SHP77 (cell line): ENCODE data around the gene SHC1.

ENCODE experiments used
- DNase-seq, 2 experiments: peaks; one replicate each; lab custom pipeline; 2025; lab: John Stamatoyannopoulos, UW

SHC1 gene

DNA sequence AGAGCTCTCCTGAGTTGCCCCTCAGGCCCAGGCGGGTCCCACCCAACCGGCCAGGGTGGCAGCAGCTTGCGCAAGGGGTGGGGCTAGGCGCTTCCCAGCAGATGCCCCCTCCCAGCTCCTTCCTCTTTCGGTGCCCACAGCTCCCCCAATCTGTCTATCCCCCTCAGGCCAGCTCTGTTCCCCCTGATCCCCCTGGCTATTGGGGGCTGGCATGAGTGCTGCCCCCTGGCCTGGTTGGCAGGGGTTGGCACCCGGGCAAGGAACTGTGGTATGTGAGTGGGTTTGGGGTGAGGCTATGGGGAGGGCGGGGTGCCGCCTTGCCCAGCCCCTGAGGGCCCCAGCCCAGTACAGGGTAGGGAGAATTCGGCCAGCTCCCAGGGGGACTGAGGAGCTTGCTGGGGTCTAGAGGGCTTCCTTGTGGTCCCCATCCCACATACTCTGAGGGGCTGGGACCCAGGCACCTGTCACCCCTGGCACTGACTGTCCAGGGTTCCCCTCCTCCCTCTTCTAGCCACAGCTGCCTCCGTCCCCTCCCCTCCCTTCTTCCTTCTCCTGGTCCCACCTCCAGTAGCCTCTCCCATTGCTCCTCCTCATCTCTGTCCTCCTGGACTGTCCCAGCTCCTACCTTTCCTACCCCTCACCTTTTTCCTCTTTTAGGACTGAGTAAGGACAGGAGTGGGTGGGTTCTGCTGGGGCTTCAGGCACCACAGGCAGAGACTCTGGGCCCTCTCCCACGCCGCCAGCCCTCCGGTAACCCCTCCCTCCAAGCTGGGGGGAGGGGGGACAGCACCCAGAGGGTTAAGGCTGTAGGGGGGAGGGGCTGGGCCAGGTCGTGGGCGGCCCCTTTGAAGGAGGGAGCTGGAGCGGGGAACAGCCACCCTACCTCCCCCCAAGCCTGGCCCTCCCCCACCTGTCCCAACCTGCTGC is 37.7 kb upstream of the SHC1 start:
- DNase-seq, result no peak

DNA sequence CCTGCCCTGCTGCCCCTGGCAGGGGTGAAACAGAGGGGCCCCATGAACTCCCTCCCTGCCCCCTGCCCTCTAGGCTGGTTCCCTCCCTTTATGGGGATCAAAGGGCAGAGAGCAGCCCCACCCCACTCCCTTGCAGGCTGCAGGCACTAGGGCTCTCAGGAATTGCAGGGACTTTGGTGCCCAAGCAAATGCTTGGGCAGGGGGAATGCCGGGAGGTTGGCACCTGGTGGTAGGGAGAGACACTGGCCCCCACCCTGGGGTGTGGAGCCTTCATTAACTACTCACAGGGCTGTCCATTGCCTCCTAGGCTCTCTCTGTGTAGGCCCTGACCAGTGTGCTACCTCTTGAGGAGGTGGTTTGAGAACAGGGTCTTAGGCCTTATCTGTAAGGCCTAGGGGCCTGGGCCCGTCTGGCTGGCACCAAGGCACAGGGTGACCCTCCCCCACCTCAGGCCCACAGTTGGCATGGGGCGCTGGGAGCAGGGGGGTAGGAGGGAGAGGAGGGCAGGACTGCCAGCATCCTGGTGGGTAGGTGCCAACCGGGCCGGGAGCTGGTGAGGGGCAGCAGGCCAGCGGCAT is 36.8 kb upstream of the SHC1 start:
- no peak for DNase-seq

DNA sequence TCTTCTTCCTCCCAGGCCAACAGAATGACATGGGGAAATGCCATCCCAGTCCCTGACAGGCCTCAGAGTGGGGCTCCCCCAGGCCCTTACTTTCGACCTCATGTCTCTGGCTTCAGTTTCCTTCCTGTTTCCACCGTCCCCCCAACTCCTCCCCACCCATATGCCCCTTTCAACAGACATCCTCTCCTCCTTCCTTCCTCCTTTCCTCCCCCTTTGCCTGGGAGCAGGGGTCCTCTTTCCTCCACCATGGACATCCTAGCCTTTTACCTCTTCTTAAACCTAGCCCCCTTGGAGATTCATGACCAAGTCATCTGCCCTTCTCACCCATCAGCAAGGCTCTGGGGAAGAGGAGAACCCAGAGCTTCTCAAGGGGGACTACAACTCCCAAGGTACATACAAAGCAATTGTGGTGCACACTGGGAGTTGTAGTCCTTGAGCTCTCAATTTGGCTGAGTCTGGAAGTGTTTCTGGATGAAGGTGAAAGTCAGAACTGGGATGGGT is 36.1 kb upstream of the SHC1 start:
- DNase-seq, result peak; percentile 12 to 47

DNA sequence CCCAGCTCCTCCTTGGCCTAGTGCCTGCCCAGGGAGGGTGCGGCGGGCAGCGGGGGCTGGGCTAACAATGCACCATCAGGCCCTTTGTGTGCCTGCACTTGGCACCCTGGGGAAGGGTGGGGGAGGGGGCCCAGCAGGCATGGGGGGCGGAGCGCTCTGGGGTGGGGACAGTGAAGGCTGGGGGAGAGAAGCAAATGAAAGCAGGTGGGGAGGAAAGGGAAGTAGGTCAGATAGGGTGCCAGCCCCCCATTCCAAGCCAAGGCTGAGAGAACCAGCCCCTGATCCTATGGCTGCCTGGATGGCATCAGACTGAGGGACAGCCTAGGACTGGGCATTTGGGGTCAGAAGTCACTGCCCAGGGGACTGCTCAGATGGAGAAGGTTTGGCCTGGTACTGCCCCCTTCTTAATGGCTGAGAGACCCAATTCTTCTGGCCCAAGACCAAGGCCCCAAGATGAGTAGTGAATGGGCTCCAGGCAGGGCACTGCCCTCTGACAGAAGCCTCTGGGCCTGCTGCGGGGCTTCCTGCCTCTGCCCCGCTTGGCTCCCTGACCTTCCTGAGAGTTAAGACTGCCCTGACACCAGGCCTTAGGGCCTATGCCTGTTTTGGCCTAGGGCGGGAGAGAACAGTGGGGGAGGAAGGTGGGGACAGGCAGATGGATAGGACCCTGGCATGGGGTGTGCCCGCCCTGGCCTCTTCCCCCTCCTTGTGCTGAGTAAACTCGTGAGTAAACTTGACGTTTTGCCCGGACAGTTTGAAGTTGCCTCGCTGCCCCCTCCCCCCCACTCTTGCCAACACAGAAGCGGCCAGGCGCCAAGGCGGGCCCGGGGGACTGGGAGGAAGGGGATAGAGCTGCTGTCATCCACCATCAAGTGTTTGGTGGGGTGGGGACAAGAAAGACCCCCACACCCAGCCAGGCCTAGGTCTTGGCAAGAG is 34.8 kb upstream of the SHC1 start:
- DNase-seq, result no peak

DNA sequence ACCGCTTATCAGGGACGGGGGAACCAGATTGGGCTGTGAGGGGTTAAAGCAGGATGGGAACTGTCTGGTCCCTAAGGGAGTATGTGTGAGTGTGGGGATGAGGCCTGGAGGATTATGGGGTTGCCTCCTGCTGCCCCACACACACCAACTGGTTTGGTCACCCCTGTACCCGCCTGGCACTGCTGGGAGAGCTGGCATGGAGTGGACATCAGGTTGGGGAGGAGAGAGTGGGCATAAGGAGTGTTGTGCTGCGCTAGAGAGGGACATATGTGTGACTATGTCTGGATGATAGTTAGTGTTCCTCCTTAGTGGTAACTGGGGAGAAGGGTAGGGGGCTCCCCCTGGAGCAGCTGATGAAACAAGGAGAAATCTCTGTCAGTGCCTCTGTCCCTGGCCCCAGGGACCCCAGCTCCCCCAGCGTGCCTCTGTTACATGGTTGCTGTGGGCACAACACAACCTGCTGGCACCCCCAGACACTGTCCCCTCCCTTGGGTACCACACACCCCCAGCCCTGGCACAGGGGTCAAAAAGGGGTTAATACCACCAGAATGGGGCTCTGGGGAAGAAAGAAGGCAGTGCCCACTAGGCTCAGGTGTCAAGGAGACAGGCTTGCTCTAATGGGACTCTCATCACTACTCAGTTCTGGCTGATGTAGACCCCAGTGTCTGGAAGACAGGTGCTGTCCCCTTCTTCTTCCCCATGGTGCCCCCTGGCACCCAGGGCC is 34.0 kb upstream of the SHC1 start:
- DNase-seq, result no peak

DNA sequence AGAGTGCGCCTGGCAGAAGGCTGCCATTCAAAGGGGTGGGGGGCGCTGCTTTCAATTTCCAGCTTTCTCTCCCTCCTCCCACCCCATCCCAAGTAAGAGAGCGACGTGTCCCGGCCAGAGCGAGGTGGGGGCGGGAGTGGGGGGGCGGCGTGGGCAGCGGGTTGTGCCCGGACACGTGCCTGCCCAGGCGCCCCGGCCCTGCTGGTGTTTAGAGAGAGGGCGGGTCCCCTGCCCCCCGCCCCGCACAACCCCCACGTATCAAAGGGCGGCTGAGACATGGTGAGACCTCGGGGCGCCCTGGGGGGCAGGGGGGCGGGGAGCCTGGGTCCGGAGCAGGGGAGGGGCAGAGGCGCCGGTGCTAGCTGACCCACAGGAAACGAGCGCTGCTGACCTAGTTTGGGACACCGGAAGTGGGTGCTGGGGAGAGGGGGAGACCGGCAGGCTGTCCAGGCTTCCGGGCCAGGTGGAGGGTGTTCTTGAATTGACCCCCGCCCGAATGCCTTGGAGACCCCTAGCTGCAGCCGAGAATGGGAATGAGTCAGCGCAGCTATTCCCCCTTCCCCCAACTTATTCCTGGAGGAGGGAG is 33.3 kb upstream of the SHC1 start:
- peak; percentile 72 to 91 for DNase-seq

DNA sequence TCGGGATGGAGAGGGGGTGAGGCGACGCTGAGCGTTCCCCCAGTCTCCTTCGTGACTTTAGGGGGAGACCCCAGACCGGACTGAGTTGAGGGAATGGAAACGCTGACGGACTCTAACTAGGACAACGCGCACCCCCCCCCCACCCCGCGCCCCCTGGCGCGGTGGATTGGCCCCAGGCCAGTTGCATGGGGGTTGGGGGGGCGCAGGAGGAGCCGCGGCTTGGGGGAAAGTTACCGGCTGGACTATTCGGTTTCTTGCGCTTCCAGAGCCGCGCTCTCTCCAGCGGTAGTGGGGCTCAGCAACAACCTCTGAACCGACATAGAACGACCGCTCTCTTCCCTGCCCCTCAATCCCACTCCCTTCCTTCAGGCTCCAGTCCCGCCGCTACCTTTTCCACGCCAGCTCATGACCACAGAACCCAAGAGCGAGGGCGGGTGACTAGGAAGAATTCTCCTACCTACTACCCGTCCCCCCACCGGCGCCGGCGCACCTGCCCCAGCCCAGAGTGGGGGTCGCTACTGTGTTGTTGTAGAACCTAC is 32.7 kb upstream of the SHC1 start:
- peak; percentile 52 to 67 for DNase-seq

DNA sequence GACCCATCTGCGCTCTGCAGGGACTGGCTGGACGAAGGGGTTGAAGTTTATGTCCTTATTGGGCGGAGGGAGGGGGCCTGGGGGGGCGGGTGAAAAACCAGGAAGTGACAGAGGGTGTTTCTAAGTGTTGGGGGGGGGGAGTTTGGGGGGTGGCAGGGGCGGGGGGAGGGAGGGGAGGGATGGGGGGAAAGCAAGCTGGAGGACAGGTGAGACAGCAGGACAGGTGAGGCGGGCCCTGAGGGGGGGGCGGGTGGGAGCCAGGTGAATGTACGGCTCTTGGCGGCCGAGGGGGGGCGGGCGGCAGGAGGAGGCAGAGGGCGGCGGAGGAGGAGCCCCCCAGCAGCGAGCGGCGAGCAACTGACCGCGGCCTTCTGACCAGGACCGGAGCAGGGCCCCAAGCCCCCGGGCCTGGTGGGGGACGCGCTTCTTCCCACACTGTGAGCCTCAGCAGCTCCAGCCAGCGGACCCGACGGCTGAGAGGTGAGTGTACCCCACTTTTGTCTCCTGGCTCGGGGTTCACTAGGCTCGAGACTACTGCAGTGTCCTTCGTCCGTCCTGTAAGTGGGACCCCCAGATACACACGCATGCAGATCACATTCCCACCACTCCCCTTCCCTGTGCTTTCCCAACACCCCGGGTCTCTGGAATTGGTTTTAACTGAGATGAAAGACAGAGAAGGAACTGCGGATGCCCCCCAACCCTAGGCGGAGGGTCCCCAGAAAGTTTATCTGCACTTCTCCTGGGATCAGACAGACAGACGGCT is 32.1 kb upstream of the SHC1 start, which contains the start of gene ZBTB7B:
Gene ZBTB7B, plus strand, starts transcription at position 339 of the 763 bp plus-strand sequence. CDS start 11,859 bp downstream, outside the sequence.
- peak in 1 of 2 experiments; percentile 61 for DNase-seq

DNA sequence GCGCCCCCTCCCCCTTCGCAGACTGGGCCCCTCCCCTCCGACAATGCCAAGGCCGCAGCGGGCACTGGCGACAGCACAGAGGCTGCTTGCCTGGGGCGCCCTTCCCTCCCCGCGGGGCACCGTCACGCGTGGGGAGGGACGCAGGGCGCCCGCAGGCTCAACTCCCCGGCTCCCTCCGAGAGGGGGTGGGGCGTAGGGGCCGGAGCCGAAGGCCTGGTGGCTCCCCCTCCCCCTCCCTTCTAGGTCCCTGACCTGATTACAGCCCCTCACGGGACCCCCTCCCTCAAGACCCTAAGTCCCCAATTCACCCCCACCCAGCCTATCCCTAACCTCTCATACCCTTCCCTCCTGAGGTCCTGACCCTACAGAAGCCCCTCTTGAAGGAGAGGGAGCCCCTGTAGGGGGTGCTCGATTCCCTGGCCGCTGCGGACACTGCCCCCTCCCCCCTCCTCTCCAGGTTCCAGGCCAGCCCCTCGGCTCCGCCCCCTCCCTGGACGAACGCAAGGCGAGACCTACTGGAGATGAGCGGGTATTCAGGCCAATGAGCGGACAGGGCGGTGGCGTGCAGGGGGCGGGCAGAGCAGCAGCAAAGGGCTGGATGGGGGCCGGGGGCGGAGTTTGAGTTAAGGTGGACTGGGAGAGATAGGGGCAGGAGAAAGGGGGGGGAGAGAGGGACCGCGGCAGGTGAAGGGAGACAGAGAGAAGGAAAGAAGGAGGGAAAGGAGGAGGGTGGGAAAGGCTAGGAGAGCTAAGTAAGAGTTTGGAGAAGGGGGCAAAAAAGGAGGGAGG is 31.3 kb upstream of the SHC1 start:
- DNase-seq, result peak; percentile 100

DNA sequence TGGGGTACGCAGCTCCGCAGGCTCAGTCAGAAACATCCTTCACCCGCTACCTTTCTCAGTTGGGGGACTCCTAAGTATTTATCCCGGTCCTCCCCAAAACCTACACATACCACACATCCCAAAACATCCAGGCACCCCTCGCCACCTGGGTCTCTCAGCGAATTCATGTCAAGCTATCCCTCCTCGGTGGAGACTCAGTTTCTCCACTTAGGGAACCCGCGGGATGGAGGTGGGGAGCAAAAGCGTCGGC is 30.8 kb upstream of the SHC1 start:
- no peak for DNase-seq

DNA sequence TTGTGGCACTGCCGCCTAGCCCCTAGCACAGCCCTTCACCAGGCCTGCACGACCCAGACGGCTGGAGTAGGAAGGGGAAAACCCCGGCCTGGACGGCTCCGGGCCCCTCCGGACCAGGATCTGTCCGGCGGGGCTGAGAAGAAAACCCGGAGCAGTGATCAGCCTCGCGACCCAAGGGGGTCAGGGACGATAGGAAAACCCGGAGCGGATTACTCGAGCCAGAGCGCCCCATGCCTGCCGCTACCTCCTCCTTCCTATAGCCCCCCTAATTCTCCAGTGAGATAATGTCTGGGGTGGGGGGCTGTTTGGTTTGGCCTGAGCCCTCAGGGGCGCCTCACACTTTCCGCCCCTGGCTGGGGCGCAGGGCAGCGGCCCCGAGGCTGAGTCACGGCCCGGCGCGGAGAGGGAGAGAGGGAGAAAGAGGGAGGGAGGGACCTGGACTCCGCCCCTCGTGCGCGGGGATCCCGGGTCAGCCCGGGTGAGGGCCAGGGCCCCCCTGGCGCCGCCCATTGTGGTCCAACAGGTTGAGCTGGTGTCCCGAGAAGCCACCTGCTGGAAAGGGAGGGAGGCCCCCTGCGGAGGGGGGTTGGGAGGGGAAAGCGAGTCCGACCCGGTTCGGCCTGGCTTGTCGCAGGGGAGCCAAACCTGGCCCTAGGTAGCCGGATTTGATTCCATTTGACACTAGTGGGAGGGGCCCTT is 30.3 kb upstream of the SHC1 start:
- peak; percentile 95 for DNase-seq

DNA sequence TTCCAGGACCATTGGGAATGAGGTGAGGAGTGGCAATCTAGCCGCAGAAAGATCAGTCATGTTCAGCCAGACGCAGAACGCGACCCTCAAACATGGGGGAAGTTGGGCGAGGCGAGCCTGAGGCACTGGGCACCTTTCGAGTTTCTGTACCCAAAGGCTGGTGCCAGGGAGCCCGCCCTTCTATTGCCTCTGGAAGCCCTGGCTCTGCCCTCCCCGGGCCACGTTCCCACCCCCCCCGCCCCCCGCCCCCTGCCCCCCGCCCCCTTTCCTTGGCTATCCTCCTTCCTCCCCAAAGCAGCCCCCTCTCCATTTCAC is 29.8 kb upstream of the SHC1 start:
- DNase-seq, result no peak

DNA sequence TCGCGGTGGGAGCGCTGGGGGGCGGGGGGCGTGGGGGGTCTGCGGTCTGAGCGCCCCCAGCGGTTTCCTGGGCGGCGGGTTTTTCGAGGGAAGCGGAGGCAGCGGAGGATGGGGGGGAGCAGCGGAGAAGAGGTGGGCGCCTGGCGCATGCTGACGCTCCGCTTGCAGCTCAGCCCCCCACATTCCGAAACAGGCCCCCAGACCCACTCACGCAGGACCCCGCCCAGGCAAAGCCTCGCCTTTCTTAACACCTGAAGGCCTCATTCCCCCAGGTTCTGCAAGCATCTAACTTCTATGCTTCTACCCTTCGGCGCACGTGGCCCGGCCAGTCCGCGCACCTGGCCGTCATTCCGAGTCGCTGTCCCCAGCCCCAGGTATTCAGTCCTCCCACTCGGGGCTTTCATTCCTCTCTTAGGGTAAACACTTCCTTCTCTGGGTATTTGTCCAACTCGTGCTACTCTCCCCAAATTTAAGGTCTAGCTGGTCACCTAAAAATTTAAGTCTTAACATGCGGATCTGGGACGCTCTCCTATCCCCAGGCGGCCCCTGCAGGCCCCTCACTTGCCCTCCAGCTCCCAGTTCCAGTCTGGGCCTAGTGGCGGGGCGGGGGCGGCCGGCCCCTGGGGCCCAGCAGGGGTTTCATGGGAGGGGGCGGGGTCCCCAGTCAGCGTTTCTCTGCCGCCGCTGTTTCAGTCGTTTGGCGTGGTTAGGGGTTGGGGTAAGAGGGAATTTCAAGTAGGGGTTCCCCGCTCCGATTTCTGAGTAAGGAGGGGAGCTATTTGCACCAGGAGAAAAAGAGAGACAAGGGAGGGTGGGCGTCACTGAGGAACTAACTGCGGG is 29.2 kb upstream of the SHC1 start:
- DNase-seq, result peak; percentile 56 to 68

DNA sequence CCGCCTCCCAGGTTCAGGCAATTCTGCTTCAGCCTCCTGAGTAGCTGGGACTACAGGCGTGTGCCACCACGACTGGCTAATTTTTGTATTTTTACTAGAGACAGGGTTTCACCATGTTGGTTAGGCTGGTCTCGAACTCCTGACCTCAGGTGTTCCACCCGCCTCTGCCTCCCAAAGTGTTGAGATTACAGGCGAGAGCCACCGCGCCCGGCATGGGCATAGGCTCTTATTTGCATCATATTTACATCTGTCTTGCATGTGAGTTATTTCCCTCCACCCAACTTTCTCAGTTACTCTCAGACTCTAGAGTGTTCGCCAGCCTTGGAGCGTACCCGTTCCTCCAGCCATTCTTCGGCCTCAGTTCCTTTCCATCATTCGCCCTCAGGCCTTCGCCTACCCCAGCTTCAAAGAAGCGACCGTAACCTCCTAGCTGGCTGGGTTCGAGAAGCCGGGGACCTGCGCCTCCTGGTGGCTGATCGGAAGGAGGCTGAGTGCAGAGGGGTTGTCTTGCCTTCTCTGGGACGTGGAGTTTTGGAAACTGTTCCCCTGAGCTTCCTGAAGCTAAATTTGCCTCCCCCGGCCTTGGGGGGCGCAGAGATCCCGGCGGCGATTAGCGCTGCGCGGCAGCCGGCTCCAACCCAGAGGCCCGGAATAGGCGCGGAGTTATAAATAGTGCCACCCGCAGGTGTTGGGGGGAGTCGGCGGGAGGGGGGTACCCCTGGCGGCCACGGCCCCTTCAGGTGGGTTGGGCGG is 28.4 kb upstream of the SHC1 start:
- peak; percentile 87 to 89 for DNase-seq

DNA sequence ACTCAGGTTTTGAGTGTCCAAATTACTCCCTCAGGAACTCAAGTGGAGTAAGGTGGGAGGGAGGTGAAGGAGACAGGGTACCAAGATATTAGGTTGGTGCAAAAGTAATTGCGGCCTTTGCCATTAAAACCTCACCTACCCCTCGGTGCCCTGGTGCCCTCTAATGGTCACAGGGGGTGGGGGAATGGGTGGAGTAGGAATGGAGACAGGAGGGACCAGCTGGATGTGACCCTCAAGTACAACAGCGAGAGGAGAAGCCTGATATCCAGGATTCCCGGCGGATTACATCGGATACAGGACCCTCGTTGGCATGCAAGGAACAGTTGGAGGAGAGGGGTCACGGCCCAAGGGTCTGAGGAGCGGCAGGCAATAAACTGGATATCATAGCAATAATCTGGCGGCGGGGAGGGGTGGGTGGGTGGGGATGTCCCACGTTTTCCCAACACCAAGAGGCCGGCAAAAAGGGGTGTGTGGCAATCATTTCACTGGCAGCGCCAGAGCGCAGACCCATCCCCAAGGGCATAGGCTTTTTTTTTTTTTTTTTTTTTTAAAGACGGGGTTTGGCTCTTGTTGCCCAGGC is 27.7 kb upstream of the SHC1 start:
- no peak for DNase-seq

DNA sequence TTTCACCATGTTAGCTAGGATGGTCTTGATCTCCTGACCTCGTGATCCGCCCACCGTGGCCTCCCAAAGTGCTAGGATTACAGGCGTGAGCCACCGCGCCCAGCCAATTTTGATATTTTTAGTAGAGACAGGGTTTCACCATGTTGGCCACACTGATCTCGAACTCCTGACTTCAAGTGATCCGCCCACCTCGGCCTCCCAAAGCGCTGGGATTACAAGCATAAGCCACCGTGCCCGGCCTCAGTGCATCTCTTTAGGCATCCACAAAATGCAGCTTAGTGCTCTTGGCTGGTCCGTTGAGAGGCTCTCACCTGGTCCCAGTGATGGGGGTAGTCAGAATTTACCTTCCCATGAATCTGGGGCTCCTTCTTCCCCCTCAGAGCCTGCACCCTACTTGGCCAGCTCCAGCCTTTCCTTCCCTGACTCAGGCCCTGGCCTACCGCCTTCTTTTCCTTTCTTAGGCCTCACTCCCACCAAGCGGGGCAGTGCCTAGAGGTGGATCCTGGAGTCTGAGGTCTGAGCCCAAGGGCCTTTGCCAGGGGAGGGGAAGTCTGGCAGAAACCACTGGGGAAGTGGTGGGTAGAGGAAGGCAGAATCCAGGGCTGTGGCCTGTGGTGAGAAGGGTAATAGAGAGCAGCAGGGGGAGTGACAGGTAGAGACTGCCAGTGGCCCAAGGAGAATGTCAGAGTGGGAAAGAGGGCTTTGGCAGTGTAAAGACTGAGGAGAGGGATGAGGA is 26.6 kb upstream of the SHC1 start:
- DNase-seq, result no peak
